MCF 10A (cell line): Measurements from ENCODE around the gene CILP. TPM values are rescaled to one million over a fixed set of nuclear protein-coding genes. Genes with fewer than 3 reads are reported as not detected.
"Not testable (repeated sequence)": the region's sequence is repeated elsewhere in the genome, so short reads cannot be mapped to it uniquely, and the experiment has no call there.

ENCODE experiments used
- BruUV-seq: library from RNA; stranded (reverse); fragments of 400-500 nt; replicated peaks from 2 replicates; lab custom pipeline; 2021; lab: Mats Ljungman, UMichigan
- CTCF ChIA-PET: fragments of 300-600 bp; sonication (Branson Sonifier 250); formaldehyde crosslinking; extraction: SDS; loops from one replicate; lab custom pipeline; 2021; ENCODE audit warnings: antibody characterized with exemption, inconsistent platforms; lab: Yijun Ruan, JAX
- POLR2A ChIA-PET: fragments of 300-600, 350-650 bp; sonication (Branson Sonifier 250); formaldehyde crosslinking; extraction: SDS; loops from one replicate; lab custom pipeline; 2020; ENCODE audit warnings: antibody characterized with exemption, inconsistent platforms; lab: Yijun Ruan, JAX
- DNase-seq: peaks from one replicate; pipeline ENCODE4 v3.0.0-alpha.2; 2018; ENCODE audit not compliant: unreplicated experiment
- H3K27ac Mint-ChIP-seq: one replicate; pipeline ENCODE4 v1.8.0; 2022; ENCODE audit warnings: mild to moderate bottlenecking, low read depth, mixed read lengths; ENCODE audit not compliant: unreplicated experiment
- H3K27me3 Mint-ChIP-seq: one replicate; pipeline ENCODE4 v1.8.0; 2022; ENCODE audit warnings: mixed read lengths; ENCODE audit not compliant: insufficient read depth, unreplicated experiment
- H3K36me3 Mint-ChIP-seq: one replicate; pipeline ENCODE4 v1.8.0; 2022; ENCODE audit warnings: mild to moderate bottlenecking, moderate library complexity, mixed read lengths; ENCODE audit not compliant: insufficient read depth, unreplicated experiment
- H3K4me1 Mint-ChIP-seq: one replicate; pipeline ENCODE4 v1.8.0; 2022; ENCODE audit warnings: mixed read lengths; ENCODE audit not compliant: insufficient read depth, unreplicated experiment
- H3K4me3 Mint-ChIP-seq: one replicate; pipeline ENCODE4 v1.8.0; 2022; ENCODE audit warnings: mild to moderate bottlenecking, moderate library complexity, mixed read lengths; ENCODE audit not compliant: unreplicated experiment
- H3K9me3 Mint-ChIP-seq: one replicate; pipeline ENCODE4 v1.8.0; 2022; ENCODE audit warnings: mixed read lengths; ENCODE audit not compliant: unreplicated experiment
- CTCF ChIP-seq: fragments of 200-600 bp; IDR thresholded peaks from one replicate; pipeline ENCODE4 v1.8.0; 2022; ENCODE audit warnings: antibody characterized with exemption, mild to moderate bottlenecking; ENCODE audit not compliant: unreplicated experiment
- intact Hi-C: fragments of 100-400 bp; cut with micrococcal nuclease; formaldehyde crosslinking; loops from 2 replicates; pipeline ENCODE4 v1.14.1; 2022
- total RNA-seq: library from RNA; stranded (reverse); gene quantifications from 2 replicates; pipeline ENCODE4 v1.2.3, GENCODE V29; 2022

The CILP gene
- total RNA-seq, 1 experiment from 2014 or later: not detected

DNA sequence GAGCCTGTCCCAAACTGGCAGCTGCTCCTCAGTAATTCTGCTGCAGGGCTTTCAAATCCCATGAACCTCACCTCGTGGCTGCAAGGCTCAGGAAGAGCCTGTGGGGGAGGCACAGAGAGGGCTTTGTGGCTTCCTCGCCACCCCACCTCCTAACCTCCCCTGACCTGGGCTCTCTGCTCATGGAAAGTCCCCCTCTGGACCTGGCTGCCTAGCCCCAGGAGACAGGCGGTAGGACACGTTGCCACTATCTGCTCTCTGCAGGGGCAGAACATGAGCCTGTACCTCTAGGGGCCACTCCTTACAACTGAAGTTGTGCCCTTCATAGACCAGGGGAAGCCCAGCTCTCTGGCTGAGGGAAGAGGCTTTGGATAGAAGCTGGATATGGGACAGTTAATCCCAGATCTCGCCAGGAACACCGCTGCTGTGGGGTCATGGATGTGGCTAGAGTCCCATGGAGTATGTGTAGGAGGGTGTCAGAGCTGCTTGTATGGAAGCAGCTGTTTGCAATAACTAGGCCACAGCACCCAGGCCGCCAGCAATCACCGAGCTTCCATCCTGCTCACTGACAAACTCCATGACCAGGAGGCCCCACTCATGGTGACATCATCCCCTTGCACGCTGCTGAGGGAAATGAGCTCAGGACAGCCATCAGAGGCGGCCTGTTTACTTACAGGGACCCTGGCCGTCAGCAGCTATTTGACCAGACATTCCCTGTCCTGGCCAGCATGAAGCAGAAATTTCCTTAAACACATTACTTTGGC is 34.0 kb upstream of the CILP start:
- no peaks in the 10 kb centered on the region for H3K4me1 Mint-ChIP-seq
- no peak for TF ChIP-seq CTCF
- peaks cover 4% of the 10 kb centered on the region for H3K36me3 Mint-ChIP-seq
- no peaks in the 10 kb centered on the region for H3K9me3 Mint-ChIP-seq
- H3K27me3 Mint-ChIP-seq: no peaks in the 10 kb centered on the region
- intact Hi-C loops: no loop called here
- H3K27ac Mint-ChIP-seq: no peak overlapping the region
- no peak overlapping the region for H3K4me3 Mint-ChIP-seq
- CTCF ChIA-PET: interaction anchor here (0.5 to 2.1 kb wide), 7 partner anchors 9 to 146 kb away, joined by 3 to 9 read pairs (median 4); no protein-coding TSS in a partner anchor
- BruUV-seq: no TSS peak
- POLR2A ChIA-PET: interaction anchor here (0.6 kb wide), 1 partner anchor 12 kb away, joined by 3 read pairs; no protein-coding TSS in a partner anchor
- no peak for DNase-seq

GRCh38 chr15:65244638-65245037 is 33.4 kb upstream of the CILP start:
- BruUV-seq: no TSS peak
- CTCF ChIA-PET: interaction anchor here (0.9 to 2.1 kb wide), 2 partner anchors 27 to 33 kb away, joined by 3 to 9 read pairs; no protein-coding TSS in a partner anchor

GRCh38 chr15:65236443-65236842 is 25.2 kb upstream of the CILP start:
- POLR2A ChIA-PET, intact Hi-C loops, H3K27ac Mint-ChIP-seq, BruUV-seq, H3K4me3 Mint-ChIP-seq, H3K4me1 Mint-ChIP-seq, H3K9me3 Mint-ChIP-seq, DNase-seq, H3K27me3 Mint-ChIP-seq, H3K36me3 Mint-ChIP-seq: not testable (repeated sequence)
- CTCF ChIA-PET: interaction anchor here (0.7 to 1.8 kb wide), 2 partner anchors 10 to 16 kb away, joined by 4 read pairs; no protein-coding TSS in a partner anchor

More at GRCh38 chr15:65244638-65245037, 33.4 kb upstream of the CILP start:
- POLR2A ChIA-PET: no interaction called here
- Mint-ChIP-seq H3K27me3 (no peaks in the 10 kb centered on the region), H3K27ac (no peak overlapping the region), H3K9me3 (no peaks in the 10 kb centered on the region), H3K36me3 (peaks cover 4% of the 10 kb centered on the region), H3K4me1 (no peaks in the 10 kb centered on the region), H3K4me3 (no peak overlapping the region)
- TF ChIP-seq CTCF: no peak
- DNase-seq: no peak
- intact Hi-C loops: no loop called here

GRCh38 chr15:65233696-65234095 is 22.4 kb upstream of the CILP start:
- POLR2A ChIA-PET: no interaction called here
- no peak for DNase-seq
- no peak for TF ChIP-seq CTCF
- Mint-ChIP-seq H3K9me3 (no peaks in the 10 kb centered on the region), H3K27ac (no peak overlapping the region), H3K4me3 (no peak overlapping the region), H3K36me3 (no peaks in the 10 kb centered on the region), H3K4me1 (no peaks in the 10 kb centered on the region), H3K27me3 (no peaks in the 10 kb centered on the region)
- CTCF ChIA-PET: no interaction called here
- BruUV-seq: no TSS peak
- intact Hi-C loops: no loop called here
